ENCODE data around the gene CMTM2. TPM values are rescaled to one million over a fixed set of nuclear protein-coding genes. Genes with fewer than 3 reads are reported as not detected.

CMTM2 gene
- total and polyA plus RNA-seq, 12 donors: 0.17 to 0.80 (median 0.55) TPM; not detected in 9

DNA sequence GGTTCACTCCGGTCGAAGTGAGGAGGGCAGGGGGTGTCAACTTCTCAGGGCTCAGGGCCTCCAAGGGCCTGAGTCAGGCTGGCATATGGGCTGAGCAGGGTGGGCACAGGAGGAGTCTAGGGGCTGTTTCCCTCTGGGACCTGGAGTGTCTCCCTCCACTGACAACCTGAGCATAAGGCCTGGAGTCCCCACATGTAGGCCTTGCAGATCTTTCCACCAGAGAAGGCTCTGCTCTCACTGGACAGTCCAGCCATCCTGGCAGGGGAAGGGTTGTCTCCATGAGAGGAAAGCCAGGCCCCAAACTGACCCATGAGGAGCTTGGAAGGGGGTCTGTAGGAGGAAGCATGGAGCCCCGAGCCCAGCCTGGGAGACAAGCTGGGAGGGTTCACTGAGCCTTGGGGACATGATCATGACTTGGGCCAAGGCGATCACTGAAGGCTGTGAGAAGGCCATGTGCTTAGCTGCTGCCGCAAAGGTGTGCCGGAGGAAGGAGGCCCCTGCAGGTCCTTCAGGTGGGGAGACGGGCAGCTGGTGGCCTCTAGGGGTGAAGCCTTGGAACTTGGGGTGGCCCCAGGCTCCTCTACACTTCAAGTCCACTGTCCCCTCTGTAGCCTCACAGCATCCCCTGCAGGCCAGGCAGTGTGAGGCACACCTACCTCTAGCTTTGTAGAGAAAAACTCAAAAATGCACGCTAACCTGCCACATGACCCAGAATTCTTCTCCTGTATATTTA lies 9.9 kb downstream of the CMTM2 start:
- TF ChIP-seq, protein P1, sequence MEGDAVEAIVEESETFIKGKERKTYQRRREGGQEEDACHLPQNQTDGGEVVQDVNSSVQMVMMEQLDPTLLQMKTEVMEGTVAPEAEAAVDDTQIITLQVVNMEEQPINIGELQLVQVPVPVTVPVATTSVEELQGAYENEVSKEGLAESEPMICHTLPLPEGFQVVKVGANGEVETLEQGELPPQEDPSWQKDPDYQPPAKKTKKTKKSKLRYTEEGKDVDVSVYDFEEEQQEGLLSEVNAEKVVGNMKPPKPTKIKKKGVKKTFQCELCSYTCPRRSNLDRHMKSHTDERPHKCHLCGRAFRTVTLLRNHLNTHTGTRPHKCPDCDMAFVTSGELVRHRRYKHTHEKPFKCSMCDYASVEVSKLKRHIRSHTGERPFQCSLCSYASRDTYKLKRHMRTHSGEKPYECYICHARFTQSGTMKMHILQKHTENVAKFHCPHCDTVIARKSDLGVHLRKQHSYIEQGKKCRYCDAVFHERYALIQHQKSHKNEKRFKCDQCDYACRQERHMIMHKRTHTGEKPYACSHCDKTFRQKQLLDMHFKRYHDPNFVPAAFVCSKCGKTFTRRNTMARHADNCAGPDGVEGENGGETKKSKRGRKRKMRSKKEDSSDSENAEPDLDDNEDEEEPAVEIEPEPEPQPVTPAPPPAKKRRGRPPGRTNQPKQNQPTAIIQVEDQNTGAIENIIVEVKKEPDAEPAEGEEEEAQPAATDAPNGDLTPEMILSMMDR (IDR thresholded peaks at IDR 0.05): peak; percentile 13 to 59 (median 54)
- TF ChIP-seq POLR2A (IDR thresholded peaks at IDR 0.05): no peak
- no peaks in the 10 kb centered on the region for H3K9me3 ChIP-seq (replicated peaks in 1 of 3)
- peak in 4 of 7 donors; percentile 25 to 59 (median 39) for DNase-seq
- no peaks in the 10 kb centered on the region for H3K27me3 ChIP-seq
- intact Hi-C loops (cut with DNase I): no loop called here
- 82 to 96% (median 92%) methylated on average over 4 to 8 of the region's 8 CpGs for WGBS, 4 donors
- no peaks in the 10 kb centered on the region for H3K36me3 ChIP-seq (replicated peaks in 1 of 2)
- no peak overlapping the region for H3K4me3 ChIP-seq
- no peak overlapping the region for H3K27ac ChIP-seq
- H3K4me1 ChIP-seq (replicated peaks in 1 of 2): peaks cover 0 to 8% of the 10 kb centered on the region in 2 donors

GRCh38 chr16:66590322-66590721 lies 11.1 kb downstream of the CMTM2 start:
- Histone ChIP-seq H3K27ac (no peak overlapping the region), H3K27me3 (no peaks in the 10 kb centered on the region), H3K4me1 (replicated peaks in 1 of 2) (peaks cover 0 to 7% of the 10 kb centered on the region in 2 donors), H3K9me3 (replicated peaks in 1 of 3) (no peaks in the 10 kb centered on the region), H3K36me3 (replicated peaks in 1 of 2) (no peaks in the 10 kb centered on the region), H3K4me3 (no peak overlapping the region)
- DNase-seq: peak in 1 of 7 donors; percentile 7
- WGBS, 4 donors: 62 to 83% (median 78%) methylated on average over 8 of the region's 8 CpGs
- TF ChIP-seq, protein P1 (IDR thresholded peaks at IDR 0.05): no peak
- TF ChIP-seq POLR2A (IDR thresholded peaks at IDR 0.05): no peak
- intact Hi-C loops (cut with DNase I): no loop called here

GRCh38 chr16:66591018-66591417 lies 11.8 kb downstream of the CMTM2 start:
- WGBS, 4 donors: 93 to 94% (median 93%) methylated on average over 4 of the region's 4 CpGs
- no peaks in the 10 kb centered on the region for H3K36me3 ChIP-seq (replicated peaks in 1 of 2)
- intact Hi-C loops (cut with DNase I): no loop called here
- no peak overlapping the region for H3K4me3 ChIP-seq
- H3K4me1 ChIP-seq (replicated peaks in 1 of 2): no peaks in the 10 kb centered on the region
- no peak for TF ChIP-seq POLR2A (IDR thresholded peaks at IDR 0.05)
- TF ChIP-seq, protein P1 (IDR thresholded peaks at IDR 0.05): no peak
- no peaks in the 10 kb centered on the region for H3K27me3 ChIP-seq
- no peak overlapping the region for H3K27ac ChIP-seq
- no peaks in the 10 kb centered on the region for H3K9me3 ChIP-seq (replicated peaks in 1 of 3)
- DNase-seq: peak in 1 of 7 donors; percentile 38

DNA sequence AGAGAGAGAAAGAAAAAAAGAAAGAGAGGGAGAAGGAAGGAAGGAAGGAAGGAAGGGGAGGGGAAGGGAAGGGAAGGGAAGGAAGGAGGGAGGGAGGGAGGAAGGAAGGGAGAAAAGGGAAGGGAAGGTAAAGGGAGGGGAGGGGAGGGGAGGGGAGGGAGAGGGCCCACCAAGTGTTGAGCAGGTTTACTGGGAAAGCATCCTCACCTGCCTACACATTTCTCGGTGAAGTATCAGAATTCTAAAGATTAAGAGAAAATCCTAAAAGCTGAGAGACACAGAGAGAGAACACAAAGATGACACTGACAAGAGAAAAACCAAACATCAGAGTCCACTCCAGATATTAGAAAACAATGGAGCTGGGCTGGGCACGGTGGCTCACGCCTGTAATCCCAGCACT lies 13.0 kb downstream of the CMTM2 start:
- Histone ChIP-seq H3K27ac (no peak overlapping the region), H3K36me3 (replicated peaks in 1 of 2) (no peaks in the 10 kb centered on the region), H3K9me3 (replicated peaks in 1 of 3) (no peaks in the 10 kb centered on the region), H3K4me1 (replicated peaks in 1 of 2) (no peaks in the 10 kb centered on the region), H3K4me3 (no peak overlapping the region), H3K27me3 (no peaks in the 10 kb centered on the region)
- intact Hi-C loops (cut with DNase I): no loop called here
- peak in 1 of 7 donors; percentile 14 for DNase-seq
- 83 to 91% (median 87%) methylated on average over 3 of the region's 3 CpGs for WGBS, 4 donors
- TF ChIP-seq, protein P1 (IDR thresholded peaks at IDR 0.05): no peak
- no peak for TF ChIP-seq POLR2A (IDR thresholded peaks at IDR 0.05)
